Putamen (tissue), 1 donor: ENCODE measurements around the gene IFI35.
"Not testable (repeated sequence)": the region's sequence is repeated elsewhere in the genome, so short reads cannot be mapped to it uniquely, and the experiment has no call there.

Experiments used
- DNase-seq: peaks from one replicate; pipeline ENCODE4 v3.0.0-alpha.2; 2016; ENCODE audit warnings: low spot score

Gene IFI35

DNA sequence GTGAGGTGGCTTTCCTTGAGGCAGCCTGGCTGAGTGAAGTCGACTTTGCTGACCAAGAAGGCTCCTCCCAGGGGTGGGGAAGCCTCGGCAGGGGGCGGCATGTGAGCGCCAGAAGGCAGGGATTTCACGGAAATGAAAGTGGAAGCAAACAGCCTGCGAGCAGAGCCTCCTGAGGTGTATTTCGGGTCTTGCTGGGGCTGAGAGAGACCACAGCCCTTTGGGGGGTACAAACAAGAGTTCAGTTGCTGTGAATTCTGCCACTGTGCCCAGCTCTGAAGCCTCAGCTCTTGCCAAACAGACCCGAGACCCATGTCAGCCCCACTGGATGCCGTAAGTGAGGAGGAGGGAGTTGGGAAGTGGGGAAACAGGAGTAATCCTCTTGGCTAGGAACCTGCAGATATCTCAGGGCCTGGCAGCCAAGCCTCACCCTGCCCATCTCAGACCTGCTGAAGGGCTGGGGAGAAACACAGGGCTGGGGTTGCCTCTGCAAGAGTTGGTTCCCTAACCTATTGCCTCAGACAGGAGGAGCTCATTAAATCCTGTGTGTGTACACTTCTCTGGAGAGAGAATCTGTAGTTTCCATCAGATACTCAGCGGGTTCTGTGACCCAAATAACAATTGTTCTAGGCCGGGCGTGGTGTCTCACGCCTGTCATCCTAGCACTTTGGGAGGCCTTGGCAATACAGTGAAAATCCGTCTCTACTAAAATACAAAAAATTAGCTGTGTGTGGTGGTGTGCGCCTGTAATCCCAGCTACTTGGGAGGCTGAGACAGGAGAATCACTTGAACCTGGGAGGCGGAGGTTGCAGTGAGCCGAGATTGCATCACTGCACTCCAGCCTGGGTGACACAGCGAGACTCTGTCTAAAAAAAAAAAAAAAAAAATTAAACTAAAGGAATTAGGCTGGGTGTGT lies at the start of gene IFI35:
Gene IFI35, plus strand, starts transcription at position 146 of the 913 bp plus-strand sequence. Its CDS starts 164 bp downstream, at position 310.
- DNase-seq, result no peak

DNA sequence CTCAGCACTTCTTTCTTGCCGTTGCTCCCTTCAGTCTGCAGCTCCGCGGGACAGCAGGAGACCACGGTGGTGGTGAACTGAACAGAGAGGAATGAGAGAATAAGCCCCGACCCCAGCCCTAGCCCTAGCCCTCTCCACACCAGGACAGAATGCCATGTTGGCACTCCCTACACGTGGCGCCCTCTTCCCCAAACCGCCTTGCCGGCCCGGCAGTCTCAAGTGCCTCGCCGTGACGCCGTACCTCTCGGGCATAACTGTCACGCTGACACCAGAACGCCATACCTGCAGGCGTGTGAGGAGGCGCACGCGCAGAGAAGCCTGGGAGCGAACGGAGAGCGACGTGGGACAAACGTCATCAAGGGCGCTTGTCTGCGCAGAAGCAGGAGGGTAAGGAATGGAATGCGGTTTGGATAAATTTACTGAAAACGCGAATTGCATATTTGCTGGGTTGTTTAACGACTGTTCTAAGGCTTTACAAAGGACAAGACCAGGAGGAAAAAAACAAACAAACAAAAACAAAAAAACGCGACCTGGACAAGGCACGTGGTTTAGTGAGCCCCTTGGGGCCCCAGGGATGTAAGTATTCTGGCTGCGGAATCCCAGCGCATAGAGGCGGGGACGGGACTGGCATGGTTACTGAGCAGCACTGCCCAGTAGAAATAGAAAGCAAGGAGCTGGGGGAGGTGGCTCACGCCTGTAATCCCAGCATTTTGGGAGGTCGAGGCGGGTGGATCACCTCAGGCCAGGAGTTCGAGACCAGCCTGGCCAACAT lies 42.2 kb upstream of the IFI35 start, which contains the start of gene AARSD1:
Gene AARSD1, minus strand, starts transcription at position 294 of the 772 bp plus-strand sequence. Its CDS starts 14 bp downstream, at position 280.
- peak; percentile 90 for DNase-seq

DNA sequence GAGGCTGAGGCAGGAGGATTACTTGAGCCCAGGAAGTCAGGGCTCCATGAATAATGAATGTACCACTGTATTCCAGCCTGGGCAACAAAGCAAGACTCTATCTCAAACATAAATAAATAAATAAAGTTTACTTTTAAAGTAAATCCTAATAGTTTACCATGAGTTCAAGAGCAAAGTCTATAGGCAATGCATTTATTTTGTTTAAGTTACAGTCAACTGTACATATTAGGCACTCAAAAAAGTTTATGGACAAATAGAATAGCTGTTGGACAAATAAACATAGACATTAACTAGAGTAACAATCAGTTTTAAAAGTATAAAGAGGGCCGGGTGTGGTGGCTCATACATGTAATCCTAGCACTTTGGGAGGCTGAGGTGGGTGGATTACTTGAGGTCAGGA lies 38.7 kb upstream of the IFI35 start:
- DNase-seq, result no peak

DNA sequence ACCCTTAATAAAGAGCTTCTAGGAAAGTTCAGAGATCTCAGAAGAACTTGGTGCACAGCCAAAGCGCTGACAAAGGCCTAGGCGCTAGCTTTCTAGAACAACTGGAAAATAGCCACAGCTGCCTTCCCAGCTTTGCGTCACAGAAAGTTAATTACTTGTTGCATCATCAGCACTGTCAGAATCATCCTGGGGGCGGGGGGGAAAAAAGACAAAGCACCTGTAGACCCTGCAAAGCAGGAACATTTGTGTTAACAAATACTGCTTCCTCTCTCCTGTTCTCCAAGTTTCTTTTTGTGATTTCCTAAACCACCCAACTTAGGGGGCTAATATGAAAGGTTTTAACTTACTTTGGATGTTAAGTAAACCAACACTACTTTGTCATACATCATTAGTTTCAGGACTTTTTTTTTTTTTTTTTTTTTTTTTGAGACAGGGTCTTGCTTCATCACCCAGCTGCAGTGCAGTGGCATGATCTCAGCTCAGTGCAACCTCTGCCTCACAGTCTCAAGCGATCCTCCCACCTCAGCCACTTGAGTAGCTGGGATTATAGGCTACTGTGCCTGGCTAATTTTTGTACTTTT lies 37.5 kb upstream of the IFI35 start:
- DNase-seq, result no peak

DNA sequence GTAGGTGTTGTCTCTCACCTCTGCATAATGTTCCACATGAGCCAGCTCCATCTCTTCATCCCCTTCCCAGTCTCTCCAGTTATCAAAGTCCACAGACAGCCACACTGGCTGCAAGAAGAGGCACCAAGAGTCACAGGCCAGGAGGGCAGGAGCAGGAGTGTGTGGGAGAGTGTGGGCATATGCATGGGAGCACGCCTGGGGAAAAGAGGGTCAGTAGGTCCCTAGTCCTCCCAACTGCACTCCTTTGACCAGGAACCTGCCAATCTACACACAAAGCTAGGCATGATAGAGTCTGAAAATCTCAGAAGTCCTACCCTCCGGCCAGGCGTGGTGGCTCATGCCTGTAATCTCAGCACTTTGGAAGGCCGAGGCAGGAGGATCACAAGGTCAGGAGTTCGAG lies 35.0 kb upstream of the IFI35 start:
- no peak for DNase-seq

DNA sequence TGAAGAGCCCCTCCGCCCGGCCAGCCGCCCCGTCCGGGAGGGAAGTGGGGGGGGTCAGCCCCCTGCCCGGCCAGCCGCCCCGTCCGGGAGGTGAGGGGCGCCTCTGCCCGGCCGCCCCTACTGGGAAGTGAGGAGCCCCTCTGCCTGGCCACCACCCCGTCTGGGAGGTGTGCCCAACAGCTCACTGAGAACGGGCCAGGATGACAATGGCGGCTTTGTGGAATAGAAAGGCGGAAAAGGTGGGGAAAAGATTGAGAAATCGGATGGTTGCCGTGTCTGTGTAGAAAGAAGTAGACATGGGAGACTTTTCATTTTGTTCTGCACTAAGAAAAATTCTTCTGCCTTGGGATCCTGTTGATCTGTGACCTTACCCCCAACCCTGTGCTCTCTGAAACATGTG lies 33.3 kb upstream of the IFI35 start:
- DNase-seq, result not testable (repeated sequence)

DNA sequence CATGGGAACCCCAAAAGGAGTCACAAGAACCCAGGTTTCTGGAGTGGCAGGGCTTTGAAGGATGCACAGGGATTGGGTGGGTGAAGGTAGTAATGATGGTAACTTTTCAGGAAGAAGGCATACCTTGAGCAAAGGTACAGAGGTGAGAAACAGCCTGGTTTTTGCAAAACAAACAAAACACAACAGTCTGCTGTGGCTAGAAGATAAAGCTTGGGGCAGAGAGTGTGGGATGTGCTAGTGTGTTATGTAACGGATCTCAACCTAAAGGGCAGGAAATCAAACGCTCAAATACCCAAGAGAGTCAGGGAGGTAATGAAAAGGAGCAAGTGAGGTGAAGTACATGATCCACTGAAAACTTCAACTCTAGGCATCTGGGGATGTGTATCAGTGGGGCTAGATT lies 31.3 kb upstream of the IFI35 start:
- DNase-seq, result no peak

DNA sequence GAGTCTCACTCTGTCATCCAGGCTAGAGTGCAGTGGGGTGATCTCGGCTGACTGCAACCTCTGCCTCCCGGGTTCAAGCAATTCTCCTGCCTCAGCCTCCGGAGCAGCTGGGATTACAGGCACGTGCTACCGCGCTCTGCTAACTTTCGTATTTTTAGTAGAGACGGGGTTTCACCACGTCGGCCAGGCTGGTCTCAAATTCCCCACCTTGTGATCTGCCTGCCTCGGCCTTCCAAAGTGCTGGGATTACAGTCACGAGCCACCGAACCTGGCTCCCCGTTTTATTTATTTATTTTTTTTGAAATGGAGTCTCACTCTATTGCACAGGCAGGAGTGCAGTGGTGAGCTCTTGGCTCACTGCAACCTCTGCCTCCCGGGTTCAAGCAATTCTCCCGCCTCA lies 30.9 kb upstream of the IFI35 start:
- not testable (repeated sequence) for DNase-seq

DNA sequence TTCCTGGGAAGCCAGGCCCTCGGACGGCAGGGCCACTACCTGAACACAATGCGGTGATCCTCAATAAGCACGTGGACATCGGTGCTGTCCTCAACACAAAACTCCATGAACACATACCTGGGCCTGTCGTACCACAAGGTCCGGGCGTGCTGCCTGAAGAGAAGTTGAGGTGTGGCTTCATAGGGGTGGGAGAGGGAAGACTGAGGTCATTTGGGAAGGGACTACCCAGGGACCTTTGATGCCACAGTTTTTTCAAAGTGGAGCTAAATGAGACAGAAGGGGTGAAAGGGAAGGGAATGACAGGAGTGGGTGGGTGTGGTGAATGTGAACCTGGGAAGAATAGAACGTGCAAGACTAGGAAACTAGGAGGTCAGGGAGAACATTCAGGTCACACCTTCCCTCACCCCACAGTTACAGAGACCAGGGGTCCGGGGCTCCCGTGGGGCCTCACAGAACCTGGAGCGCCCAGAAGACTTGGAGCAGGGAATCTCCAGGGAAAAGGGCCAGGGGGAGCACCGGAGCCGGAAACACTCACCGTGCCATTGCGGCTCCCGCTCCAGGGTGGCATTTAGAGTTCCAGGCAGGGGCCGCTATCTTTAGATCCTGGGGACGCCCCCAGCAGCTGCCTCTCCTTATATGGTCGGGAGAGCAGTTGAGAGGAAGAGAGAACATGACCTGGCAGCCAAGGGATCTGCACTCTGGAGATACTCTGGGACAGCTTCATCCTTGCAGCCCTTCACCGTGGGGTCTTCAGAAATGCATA lies 26.9 kb upstream of the IFI35 start, which contains the start of gene PTGES3L:
Gene PTGES3L, minus strand, starts transcription at position 570 of the 763 bp plus-strand sequence. Its CDS starts 27 bp downstream, at position 543.
- DNase-seq, result peak; percentile 58

DNA sequence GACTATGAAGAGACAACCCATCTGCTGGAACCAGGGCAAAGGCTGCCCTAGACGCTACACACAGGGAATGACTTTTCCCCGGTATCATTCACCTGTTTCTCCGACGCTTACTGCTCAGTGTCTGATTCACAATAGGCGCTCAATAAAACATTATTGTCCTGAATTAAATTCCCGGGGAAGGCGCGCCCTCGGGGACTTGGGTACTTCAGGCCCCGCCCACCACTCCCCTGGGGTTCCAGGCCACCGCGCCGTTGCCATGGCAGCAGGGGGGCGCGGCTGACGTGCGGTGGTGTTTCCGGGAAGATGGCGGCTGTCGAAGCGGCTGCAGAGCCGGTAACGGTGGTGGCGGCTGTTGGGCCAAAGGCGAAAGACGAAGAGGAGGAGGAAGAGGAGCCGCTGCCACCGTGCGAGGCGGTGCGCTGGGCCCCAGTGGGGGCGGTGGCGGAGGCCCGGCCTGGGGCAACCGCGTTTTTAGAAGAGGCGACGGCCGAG lies 26.3 kb upstream of the IFI35 start, which contains the start of gene RUNDC1:
Gene RUNDC1, plus strand, starts transcription at position 292 of the 492 bp plus-strand sequence. Its CDS starts 12 bp downstream, at position 304.
- DNase-seq, result peak; percentile 90

DNA sequence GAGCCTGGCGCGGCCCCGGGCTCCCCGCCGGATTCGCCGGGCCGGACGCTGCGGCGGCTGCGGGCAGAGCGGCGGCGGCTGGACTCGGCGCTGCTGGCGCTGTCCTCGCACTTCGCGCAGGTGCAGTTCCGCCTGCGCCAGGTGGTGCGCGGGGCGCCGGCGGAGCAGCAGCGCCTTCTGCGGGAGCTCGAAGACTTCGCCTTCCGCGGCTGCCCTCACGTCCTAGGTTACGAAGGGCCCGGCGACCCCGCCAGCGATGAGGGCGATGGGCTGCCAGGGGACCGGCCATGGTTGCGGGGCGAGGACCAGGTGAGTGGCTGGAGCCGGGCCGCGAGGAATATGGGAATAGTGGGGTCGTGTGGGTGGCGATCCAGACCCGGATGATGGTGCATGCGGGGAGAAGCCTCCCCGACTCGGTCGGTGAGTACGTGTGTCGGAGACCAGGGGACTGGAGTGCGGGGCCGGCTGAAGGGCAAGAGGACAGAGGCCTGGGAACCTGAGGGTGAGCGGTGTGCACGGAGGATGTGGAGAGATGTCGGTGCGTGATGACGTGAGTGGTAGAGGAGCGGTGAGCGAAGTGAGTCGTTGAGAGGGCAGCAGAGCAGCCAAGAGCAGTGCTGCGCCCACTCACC lies 25.7 kb upstream of the IFI35 start:
- peak; percentile 61 for DNase-seq

DNA sequence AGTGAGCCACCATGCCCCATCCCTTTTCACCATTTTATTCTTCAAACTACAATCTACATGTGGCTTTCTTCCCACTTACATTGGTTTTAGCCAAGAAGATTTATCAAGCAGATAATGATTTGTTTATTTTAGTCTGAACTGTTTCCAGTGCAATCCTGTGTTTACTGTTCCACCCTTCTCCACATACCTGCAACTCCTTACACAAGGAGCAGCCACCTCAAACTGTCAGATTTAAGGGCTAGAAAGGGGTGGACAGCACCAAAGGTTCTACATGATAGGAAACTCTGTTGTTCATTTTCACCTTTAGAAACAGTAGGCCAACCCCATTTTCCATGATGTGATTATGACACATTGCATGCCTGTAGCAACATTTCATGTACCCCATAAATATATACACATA lies 24.3 kb upstream of the IFI35 start:
- no peak for DNase-seq

DNA sequence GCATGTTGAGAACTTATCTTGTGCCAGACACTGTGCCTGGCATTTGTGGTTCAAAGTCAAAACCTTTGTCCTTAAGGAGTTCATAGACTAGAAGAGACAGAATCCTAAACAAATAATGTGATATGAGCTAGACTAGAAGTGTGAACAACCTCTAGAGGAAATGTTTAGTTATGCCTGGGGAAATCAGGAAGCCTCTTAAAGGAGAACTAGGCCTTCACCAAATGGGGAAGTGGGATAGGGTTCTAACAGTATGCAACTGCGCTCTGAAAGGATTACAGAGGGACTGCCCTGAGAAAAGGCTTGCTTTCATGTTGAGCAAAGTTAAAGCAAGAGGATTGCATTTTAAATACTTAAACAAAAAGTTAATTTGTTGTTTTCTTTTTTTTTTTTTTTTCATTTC lies 21.4 kb upstream of the IFI35 start:
- no peak for DNase-seq

DNA sequence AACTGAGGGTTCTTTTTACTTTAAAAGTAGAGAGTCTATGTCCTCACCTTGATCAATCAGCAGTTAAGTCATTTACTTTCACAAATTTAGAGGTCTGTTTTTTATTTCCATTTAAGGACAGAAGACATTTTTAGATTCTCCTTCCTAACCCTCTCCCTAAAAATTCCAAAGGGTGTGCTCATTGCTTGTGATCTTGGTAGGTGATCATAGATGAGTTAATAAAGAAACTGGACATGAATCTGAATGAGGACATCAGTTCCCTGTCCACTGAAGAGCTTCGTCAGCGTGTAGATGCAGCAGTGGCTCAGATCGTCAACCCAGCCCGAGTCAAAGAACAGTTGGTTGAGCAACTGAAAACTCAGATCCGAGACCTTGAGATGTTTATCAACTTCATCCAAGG lies 17.4 kb upstream of the IFI35 start:
- DNase-seq, result no peak

DNA sequence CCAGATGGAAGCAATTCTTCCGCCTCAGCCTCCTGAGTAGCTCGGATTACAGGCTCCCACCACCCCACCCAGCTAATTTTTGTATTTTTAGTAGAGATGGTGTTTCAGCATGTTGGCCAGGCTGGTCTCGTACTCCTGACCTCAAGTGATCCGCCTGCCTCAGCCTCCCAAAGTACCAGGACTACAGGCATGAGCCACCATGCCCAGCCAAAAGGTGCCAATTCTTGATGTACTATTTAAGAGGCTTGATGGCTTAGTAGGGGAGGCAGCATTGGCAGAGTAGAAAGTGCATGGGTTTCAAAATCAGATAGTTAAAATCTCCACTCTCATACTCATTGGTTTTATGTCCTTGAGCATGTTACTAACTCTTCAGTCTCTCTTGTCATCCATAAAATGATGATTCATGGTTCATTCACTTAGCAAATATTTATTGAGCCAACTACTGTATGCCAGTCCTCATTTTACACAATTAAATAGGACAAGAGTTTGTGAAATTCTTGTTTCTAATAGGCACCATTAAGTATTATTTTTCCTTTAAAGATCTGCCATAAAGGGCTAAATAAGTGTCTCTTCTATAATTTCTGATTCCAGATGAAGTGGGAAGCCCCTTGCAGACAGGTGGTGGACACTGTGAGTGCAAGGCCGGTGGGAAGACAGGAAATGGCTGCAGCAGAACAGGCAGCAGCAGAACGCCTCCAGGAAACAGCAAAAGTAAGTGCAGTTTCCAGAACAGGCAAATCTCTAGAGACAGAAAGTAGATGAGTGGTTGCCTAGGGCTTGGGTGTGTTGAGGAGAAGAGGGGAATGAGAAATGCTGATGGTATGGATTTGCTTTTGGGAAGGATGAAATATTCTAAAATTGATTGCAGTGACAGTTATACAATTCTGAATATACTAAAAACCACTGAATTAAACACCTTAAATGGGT lies 16.6 kb upstream of the IFI35 start:
- DNase-seq, result no peak

DNA sequence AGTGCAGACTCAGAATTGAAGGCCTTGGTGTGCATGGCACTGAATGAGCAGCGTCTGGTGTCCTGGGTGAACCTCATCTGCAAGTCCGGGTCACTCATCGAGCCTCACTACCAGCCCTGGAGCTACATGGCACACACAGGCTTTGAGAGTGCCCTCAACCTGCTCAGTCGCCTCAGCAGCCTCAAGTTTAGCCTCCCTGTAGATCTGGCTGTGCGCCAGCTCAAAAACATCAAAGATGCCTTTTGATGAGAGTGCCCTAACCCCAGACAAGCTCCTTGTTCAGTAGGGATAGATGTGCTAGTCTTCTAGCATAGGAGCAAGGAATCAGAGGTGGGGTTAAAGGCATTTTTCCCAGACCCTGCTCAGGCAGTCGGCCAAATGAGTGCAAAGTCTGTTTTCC lies 15.1 kb upstream of the IFI35 start:
- DNase-seq, result no peak

DNA sequence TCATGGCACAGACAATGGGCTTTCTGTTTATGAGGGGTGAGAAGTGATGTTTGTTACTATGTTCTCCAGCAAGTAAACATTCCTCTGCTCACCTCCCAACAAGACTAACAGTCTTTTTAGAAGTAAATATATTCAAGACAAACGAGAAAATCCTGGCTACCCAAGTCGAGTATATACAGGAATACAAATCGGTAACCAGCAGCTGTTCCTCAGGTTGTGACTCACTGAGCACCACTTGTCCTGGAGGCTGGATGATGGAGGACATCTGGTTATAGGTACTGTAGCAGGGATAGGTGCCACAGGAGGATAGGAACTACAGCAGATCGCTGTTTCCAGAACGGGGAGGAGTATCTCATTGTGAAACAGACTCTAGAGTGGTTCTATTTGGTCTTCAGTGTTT lies 13.7 kb upstream of the IFI35 start:
- DNase-seq, result no peak

DNA sequence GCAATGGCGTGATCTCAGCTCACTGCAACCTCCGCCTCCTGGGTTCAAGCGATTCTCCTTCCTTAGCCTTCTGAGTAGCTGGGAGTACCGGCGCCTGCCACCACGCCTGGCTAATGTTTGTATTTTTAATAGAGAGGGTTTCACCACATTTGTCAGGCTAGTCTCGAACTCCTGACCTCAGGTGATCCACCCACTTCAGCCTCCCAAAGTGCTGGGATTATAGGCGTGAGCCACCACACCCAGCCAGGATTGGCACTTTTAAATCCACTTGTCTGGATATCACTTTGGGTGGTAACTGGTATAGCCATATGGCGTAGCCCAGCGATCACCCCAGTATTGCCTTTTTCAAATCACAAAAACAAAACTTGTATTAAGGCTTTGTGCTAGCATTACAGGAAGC lies 12.7 kb upstream of the IFI35 start:
- not testable (repeated sequence) for DNase-seq

DNA sequence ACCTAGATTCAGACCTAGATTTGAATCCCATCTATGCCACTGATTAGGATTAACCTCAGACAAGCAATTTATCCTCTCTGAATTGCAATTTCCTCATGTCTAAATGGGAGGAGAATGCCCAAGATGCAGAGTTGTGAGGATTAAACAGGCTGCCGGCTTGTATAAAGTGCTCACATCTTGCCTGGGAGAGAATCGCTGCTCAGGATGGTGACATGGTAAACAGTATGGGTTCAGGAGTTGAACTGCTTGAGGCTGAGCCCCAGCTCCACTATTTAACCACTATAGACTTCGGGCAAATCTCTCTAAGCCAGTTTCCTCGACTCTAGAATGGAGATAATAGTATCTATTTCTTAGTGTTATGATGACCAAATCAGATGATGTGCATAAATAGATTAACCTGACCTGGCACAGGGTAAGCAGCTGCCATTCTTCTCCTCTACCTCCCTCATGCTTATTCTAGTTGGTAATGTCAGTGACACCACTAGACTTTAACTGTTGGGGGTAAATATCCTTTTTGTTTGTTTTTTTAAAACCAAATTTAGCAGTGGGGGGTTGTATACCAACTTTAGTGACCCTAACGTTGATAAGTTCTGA lies 9.1 kb upstream of the IFI35 start:
- no peak for DNase-seq
